Measurements from ENCODE around the gene FNDC1.

DNA sequence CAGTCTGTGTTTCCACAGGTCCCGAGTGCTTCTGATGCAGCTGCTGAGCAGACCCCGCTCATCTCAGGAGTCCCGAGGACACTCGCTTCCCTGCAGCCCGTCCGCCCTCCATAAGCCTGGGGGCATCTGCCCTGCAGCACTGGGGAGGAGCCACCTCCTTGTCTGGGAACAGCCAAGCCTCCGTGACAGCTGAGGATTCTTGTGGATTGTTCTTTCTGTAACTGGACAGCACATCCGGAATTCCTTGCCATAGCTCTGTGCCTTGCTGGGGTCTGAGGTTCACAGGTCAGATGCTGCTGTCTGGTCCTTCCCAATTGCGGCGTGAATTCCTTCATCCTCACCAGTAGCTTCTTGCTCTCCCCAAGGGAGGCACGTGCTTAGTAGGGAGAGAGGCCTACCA is 38.4 kb upstream of the FNDC1 start:
- TF ChIP-seq CTCF (IDR thresholded peaks at IDR 0.05; ENCODE audit: borderline replicate concordance, extremely low read depth, low read length, poor library complexity, severe bottlenecking) (no peak), EZH2 (IDR thresholded peaks at IDR 0.05; ENCODE audit: borderline replicate concordance, low read depth, low read length, severe bottlenecking) (no peak)

Data from DND-41 (cell line).